Measurements from ENCODE around the gene DST.
"Not testable (repeated sequence)": the region's sequence is repeated elsewhere in the genome, so short reads cannot be mapped to it uniquely, and the experiment has no call there.

DST gene

GRCh38 chr6:56510984-56511531, 131.6 kb downstream of the DST start:
- peak; percentile 40 for DNase-seq

- no peak for DNase-seq
Observed at GRCh38 chr6:56509031-56509430, 133.7 kb downstream of the DST start.

DNA sequence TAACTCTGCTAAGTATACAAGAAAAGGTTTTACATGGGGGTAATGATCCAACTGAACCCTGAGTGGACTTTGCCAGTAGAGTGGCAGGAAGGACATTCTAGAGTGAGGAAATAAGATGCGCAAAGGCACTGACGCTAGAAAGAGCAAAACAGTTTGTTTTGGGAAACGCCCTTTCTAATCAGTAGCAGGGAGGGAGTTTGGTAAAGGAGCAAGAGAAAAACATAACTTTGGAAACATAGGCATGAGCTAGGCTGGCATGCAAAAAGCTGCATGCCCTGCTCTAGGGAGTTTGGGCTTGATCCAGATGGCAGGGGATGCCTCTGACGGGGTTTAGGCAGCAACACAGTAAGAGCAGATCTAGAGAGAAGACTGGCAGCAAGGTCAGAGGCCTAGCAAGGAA, 135.2 kb downstream of the DST start:
- no peak for DNase-seq

- no peak for DNase-seq
Observed at GRCh38 chr6:56505512-56506260, 137.0 kb downstream of the DST start.

DNA sequence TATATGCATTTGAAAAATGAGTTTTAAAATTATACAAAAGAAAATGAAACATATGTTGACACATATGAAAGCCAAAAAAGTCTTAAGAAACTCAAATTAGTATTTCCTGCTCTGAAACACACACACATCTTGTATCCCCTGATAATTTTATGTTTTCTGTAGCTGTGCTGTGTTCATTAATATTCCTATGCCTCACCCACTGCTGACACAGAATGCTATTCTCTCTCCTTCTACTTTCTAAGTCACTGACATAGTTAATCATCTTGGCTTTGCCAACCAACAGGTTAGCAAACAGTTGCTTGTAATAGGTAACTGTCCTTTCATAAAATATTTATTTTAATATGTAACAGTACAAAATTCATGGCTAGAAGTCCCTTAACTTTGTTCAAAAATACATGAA, 140.7 kb downstream of the DST start:
- no peak for DNase-seq

DNA sequence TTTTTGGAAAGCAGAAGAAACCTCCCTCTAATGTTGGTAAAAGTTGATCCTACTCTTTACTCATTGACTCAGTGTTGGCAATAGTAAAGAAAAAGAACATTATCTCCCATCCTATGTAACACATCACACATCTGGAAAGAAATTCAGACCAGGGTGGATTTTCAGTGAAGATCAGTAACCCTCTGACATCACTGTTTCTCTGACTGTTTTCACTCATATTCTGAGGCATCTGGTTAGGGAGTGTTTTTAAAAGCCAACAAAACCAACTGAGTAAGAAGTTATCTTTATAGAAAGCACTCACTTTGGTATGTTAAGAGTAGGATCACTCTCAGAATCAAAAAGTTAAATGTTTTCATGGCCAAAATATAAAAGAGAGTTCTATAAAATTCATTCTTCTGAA, 143.6 kb downstream of the DST start:
- no peak for DNase-seq

DNA sequence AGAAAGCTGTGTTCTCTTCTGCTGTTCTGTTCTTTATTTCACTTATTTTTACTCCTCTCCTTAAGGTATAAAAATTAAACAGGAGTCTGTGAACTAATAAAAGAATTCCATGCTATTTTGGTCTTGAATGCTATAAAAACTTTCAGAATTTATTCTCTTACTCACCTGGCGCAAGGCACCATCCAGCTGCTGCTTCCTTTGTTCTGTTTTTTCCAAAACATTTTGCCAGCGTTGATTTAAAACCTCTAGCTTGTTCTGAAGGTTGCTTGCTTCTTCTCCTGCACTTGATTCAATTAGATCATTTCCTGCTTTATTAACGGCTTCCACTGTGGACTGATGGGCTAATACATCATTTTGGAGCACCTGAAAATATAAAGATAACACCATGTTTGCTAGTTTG, 145.0 kb downstream of the DST start:
- no peak for DNase-seq

DNA sequence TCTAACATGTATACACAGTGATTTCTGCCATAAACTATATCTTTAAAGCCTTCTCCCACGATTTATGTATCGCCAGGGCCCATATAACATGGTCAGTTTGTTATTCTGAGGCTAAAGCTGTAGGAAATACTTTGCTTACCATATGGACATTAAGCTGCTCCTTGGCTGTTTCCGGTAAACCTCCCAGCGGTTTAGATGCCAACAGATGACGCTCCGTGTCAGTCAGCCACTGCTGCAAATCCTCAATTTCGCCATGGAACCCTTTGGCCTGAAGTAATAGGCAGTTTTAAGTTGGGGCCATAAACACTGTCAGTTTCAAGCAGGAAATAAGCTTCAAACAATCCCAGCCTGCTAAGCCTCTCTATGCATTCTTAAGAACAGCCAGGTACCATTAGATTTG, 145.4 kb downstream of the DST start:
- no peak for DNase-seq

DNA sequence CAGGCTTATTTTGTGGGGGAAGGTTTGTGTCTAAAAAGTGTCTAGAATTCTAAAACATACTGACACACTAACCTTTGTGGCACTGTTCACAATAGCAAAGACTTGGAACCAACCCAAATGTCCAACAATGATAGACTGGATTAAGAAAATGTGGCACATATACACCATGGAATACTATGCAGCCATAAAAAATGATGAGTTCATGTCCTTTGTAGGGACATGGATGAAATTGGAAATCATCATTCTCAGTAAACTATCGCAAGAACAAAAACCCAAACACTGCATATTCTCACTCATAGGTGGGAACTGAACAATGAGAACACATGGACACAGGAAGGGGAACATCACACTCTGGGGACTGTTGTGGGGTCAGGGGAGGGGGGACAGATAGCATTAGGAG, 146.0 kb downstream of the DST start:
- not testable (repeated sequence) for DNase-seq

DNA sequence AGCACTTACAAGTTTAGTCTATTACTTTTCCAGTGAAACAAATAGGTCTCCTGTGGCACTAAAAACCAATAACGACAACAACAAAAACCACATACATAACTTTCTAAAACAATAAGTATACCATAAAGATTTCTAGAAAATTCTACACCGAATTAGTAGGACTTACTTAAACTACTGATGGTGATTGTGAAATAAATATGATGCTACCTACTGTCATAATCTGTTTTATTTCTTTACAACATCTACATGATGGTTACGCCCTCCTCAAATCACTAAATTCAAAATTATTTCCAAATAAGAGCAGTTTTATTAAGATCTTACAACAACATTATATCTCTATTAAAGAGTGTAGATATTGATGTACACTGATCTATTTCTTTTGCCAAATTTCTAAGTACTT, 147.0 kb downstream of the DST start:
- DNase-seq = no peak

DNA sequence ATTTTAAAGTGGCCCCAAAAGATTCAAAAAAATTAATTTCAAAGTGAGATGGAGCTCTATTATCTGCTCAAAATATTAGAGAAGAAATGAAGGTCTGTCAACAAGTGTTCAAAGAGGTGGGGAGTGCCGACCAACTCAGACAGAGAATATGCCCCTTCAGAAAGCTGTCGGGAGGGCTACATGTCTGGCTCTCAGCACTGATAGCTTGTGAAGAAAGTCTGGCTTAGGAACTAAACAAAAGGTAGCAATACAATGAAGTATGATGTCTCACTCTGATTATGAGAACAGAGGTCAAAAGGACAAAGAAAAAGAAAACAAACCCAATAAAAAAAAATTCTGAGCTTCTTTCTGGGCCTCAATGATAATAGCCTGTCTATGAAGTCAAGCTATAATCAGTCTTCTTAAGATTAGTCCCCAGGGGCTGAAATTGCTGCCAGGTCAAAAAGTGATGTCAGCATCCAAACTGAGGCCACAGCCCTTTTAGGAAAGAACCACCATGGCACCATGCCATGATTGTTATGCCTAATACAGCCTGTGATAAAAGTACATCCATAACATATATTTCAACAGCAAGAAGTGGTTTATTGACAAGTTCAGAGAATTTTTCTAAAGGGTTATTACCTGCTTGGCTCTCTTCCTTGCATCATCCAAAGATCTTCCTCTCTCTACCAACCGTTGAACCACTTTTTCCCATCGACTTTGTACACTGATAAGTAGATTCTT, 150.9 kb downstream of the DST start:
- DNase-seq = no peak

GRCh38 chr6:56490993-56491392, 151.7 kb downstream of the DST start:
- DNase-seq = no peak

DNA sequence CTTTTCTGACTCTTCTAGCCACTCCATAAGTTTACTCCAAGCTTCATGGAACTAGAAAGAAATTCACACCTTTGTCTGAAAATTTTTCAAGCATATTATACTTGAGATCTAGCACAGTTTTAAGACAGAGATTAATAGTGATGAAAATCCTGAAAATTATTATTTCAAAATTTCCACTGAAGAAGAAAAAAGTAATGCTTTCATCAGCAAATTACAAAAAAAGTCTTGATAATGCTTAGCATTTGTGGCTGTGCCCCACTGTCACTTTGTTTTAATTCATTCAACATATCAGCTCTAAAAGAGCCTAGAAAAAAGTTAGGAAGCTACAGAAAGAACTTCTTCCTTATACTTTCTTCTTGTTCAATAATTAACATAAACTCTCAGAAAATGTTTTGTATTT, 153.1 kb downstream of the DST start:
- DNase-seq = no peak

DNA sequence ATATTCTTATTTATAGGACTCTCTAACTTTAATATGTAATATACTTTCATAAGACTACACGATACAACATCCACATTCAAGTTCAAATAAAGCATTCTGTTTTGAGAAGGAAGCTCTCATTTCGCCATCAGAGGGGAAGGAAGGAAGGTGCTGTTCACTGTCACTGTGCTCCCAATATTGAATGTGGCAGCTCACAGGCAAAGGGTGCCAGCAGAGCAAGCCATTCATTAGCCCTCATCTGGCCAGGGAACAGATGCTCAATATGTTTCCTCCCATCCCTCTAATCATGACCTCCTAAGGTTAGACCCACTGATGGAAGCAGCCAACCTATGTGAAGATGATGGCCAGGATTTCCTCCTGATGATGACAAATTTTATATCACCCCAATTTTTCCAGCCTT, 154.4 kb downstream of the DST start:
- no peak for DNase-seq

GRCh38 chr6:56486681-56487080, 156.0 kb downstream of the DST start:
- no peak for DNase-seq

- no peak for DNase-seq
Observed at GRCh38 chr6:56484669-56485068, 158.0 kb downstream of the DST start.

GRCh38 chr6:56483929-56484328, 158.8 kb downstream of the DST start:
- DNase-seq = no peak

GRCh38 chr6:56482525-56482924, 160.2 kb downstream of the DST start:
- DNase-seq = no peak

DNA sequence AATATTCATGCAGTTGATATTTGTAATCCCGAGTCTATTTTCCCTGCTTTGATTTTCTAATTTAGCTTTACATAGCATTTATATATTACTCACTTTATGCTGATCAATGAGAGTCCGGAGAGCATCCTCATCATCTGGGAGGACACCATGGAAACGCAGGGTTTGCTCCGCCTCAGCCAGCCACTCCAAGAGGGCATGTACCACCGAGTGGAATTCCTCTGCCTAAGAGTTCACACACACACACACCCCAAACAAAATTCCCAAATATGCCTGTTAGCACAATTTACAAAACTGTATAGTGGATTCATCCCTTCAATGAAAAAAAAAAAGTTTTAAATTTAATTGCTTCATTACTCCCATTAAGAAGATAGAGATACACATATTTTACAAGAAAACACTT, 160.7 kb downstream of the DST start:
- no peak for DNase-seq

GRCh38 chr6:56480654-56481337, 161.9 kb downstream of the DST start:
- no peak for DNase-seq

DNA sequence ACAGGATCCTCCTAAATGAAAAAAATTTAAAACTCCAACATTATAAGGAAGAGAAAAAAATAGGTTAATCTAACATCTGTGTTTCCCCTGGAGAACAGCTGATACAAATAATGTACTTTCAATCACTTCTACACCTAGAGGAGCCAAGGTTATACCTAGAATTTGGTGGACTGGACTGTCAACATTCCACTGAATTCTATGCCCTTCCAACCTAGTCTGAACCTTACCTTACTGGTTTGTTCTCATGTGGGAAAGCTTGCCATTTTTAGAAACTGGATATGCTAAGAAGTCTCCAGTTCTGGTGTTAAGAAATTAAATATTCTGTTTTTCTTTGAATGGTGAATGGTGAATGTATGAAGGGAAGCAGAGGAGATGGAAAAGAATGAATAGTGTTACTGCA, 162.4 kb downstream of the DST start:
- DNase-seq = no peak

DNA sequence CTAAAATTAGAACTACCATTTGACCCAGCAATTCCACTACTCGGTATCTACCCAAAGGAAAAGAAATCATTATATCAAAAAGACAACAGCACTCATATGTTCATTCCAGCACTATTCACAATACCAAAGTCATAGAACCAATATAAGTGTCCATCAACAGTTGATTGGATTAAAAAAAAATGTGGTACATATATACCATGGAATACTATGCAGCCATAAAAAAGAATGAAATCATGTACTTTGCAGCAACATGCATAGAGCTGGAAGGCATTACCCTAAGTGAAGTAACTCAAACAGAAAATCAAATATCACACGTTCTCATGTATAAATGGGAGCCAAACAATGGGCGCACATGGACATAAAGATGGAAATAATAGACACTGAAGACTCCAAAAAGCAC, 163.3 kb downstream of the DST start:
- DNase-seq = no peak

GRCh38 chr6:56478202-56478601, 164.5 kb downstream of the DST start:
- no peak for DNase-seq

DNA sequence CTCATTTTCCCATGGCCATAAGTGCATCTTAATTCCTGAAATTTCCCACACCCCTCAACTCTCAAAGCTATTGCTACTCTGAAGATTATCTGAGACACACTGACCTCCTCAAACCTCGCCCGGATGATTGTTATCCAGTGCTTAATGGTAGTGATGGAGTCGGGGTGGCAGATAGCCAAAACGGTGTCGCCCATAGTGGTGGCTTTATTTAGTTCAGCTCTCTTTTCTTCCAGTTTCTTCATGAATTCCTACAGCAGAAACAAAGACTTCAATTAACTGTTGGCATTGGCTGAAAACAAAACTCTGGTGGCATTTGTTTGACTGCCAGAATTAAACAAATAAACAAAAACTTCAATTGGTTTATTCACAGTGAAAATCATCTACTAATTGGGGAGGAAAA, 165.4 kb downstream of the DST start:
- DNase-seq = no peak

All from NCI-H510A treated with DMSO at 0.1 percent for 48 hours (cell line).